ENCODE results near the gene NFATC2. TPM values are rescaled to one million over a fixed set of nuclear protein-coding genes. Genes with fewer than 3 reads are reported as not detected.

The NFATC2 gene
- total and polyA plus RNA-seq, 2 of the 8 experiments (the other 6 are each of a cell fraction or from before 2014, with no cell fraction given): 0.27 to 0.91 TPM

DNA sequence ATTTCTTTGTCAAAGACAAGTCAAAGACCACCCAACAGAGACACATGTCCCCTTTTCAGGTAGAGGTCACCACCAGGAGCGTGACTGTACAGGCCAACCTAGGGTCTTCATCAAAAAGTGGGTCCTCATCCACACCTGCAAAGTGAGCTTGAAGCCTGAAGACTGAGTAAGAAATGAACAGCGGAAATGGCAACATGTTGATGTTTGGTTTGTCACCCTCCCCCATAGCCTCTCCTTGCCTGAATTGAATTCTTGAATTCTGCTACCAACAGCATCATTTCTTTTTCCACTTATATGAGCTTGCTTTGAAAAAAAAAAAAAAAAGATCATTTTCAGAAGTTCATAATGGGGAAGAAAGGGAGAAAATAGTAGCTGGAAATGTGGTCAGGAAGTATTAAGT, 104.4 kb downstream of the NFATC2 start:
- ChIA-PET CTCF (ENCODE audit: partially characterized antibody) (interaction anchor here (1.2 kb wide), 2 partner anchors 51 to 52 kb away, joined by 3 read pairs; no protein-coding TSS in a partner anchor), POLR2A (ENCODE audit: partially characterized antibody) (no interaction called here)
- Histone ChIP-seq H3K4me3 (ENCODE audit: extremely low read depth in 1 of 4, insufficient read depth in 2 of 4, low read depth in 3 of 4, low read length in 4 of 4) (no peak overlapping the region), H3K23me2 (ENCODE audit: low read depth, low read length) (peaks cover 3% of the 10 kb centered on the region; the same call in 1 of the 2 replicates), H3K14ac (ENCODE audit: insufficient read length) (no peak overlapping the region), H2AFZ (ENCODE audit: low read length) (no peak overlapping the region), H3K4me2 (ENCODE audit: insufficient read depth in 1 of 2, low read depth in 2 of 2, low read length in 2 of 2) (no peak overlapping the region), H3K18ac (ENCODE audit: extremely low read depth, low read length) (no peak overlapping the region), H3K9me3 (ENCODE audit: insufficient read depth in 2 of 2, low read depth in 1 of 2, low read length in 1 of 2) (no peaks in the 10 kb centered on the region), H3K36me3 (ENCODE audit: control insufficient read depth in 2 of 4, insufficient read depth in 4 of 4, low read length in 3 of 4) (no peaks in the 10 kb centered on the region), H2BK5ac (ENCODE audit: low read depth, low read length) (no peak overlapping the region), H4K20me1 (replicated peaks in 1 of 2; ENCODE audit: control insufficient read depth in 1 of 2, insufficient read depth in 2 of 2, low read length in 2 of 2) (no peaks in the 10 kb centered on the region), H4K8ac (ENCODE audit: extremely low read depth, insufficient read depth, low read length) (no peak overlapping the region), H3K23ac (ENCODE audit: insufficient read length) (no peak overlapping the region), H4K91ac (replicated peaks; ENCODE audit: insufficient read length, low read length) (no peak overlapping the region), H3K4ac (replicated peaks; ENCODE audit: insufficient read length, low read depth, low read length) (no peak overlapping the region), H3K56ac (replicated peaks; ENCODE audit: insufficient read length, low read depth, low read length) (no peak overlapping the region), H3K27ac (ENCODE audit: low read depth, low read length) (no peak overlapping the region), H2AK5ac (ENCODE audit: low read depth, low read length) (no peak overlapping the region), H3K79me1 (ENCODE audit: low read depth, low read length) (no peaks in the 10 kb centered on the region), H2BK15ac (ENCODE audit: low read length) (no peak overlapping the region), H3K9ac (replicated peaks in 1 of 4; ENCODE audit: extremely low read depth in 1 of 4, low read depth in 3 of 4, low read length in 3 of 4) (no peak overlapping the region), H4K5ac (ENCODE audit: insufficient read length, low read depth, low read length) (no peak overlapping the region), H2BK20ac (ENCODE audit: low read length) (no peak overlapping the region), H3K4me1 (replicated peaks in 1 of 4; ENCODE audit: control insufficient read depth in 3 of 4, insufficient read depth in 4 of 4, low read length in 3 of 4) (peaks cover 0 to 4% (median 0%) of the 10 kb centered on the region in 4 experiments; a peak in 1 of 7 replicates), H3K27me3 (replicated peaks in 1 of 4; ENCODE audit: control insufficient read depth in 3 of 4, extremely low read depth in 1 of 4, insufficient read depth in 3 of 4, low read length in 3 of 4) (no peaks in the 10 kb centered on the region), H3K79me2 (ENCODE audit: control insufficient read depth in 1 of 2, insufficient read depth in 2 of 2, low read length in 2 of 2) (no peaks in the 10 kb centered on the region), H2BK12ac (ENCODE audit: low read depth, low read length) (no peak overlapping the region), H2BK120ac (replicated peaks; ENCODE audit: low read depth, low read length) (no peak overlapping the region)
- no peak for FAIRE-seq
- TF ChIP-seq TAF1 (IDR thresholded peaks at IDR 0.05; ENCODE audit: low read depth, low read length) (no peak), POLR2A (IDR thresholded peaks at IDR 0.05; ENCODE audit: control extremely low read depth in 1 of 2, low read depth in 2 of 2, low read length in 2 of 2) (no peak)
- TF ChIP-seq, protein P1, sequence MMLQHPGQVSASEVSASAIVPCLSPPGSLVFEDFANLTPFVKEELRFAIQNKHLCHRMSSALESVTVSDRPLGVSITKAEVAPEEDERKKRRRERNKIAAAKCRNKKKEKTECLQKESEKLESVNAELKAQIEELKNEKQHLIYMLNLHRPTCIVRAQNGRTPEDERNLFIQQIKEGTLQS (IDR thresholded peaks at IDR 0.05; ENCODE audit: insufficient read depth, low read depth, low read length): no peak
- DNase-seq (ENCODE audit: low read depth in 1 of 2, low spot score in 2 of 2): no peak
- 91% methylated on average over 2 of the region's 2 CpGs; no CpG with 5 or more reads in 1 of the 2 experiments for whole genome bisulfite sequencing, 2 experiments (ENCODE audit: extremely low coverage in 1 of 2, insufficient coverage in 1 of 2, insufficient read length in 1 of 2, insufficient replicate concordance in 2 of 2, low coverage in 1 of 2, low lambda C conversion rate in 2 of 2, missing lambda C conversion rate in 1 of 2)
